AG09309 (cell line): ENCODE results near the gene AKIP1.

Experiments used
- DNase-seq: peaks from one replicate; pipeline ENCODE4 v3.0.0-alpha.2; 2010; ENCODE audit warnings: low read depth
- H3K4me3 ChIP-seq: 2 replicates; pipeline ENCODE4 v1.5.1; 2011; ENCODE audit warnings: mild to moderate bottlenecking, low read depth, low read length, moderate library complexity; ENCODE audit not compliant: control insufficient read depth
- CTCF ChIP-seq: IDR thresholded peaks from 2 replicates; pipeline ENCODE4 v1.5.1; 2011; ENCODE audit warnings: mild to moderate bottlenecking, low read depth, low read length, inconsistent platforms; ENCODE audit not compliant: insufficient read depth, control insufficient read depth; ENCODE audit errors: missing control alignments

The AKIP1 gene

GRCh38 chr11:8956860-8957259 lies 45.9 kb downstream of the AKIP1 start:
- no peak overlapping the region for H3K4me3 ChIP-seq
- no peak for DNase-seq
- TF ChIP-seq CTCF: no peak

GRCh38 chr11:8959546-8960166 lies 48.7 kb downstream of the AKIP1 start:
- H3K4me3 ChIP-seq: no peak overlapping the region
- peak; percentile 63 for TF ChIP-seq CTCF
- peak; percentile 62 for DNase-seq

GRCh38 chr11:8961401-8961800 lies 50.4 kb downstream of the AKIP1 start:
- no peak for TF ChIP-seq CTCF
- DNase-seq: no peak
- H3K4me3 ChIP-seq: no peak overlapping the region

GRCh38 chr11:8962841-8963240 lies 51.9 kb downstream of the AKIP1 start:
- DNase-seq: no peak
- no peak for TF ChIP-seq CTCF
- no peak overlapping the region; the same call in 1 of the 2 replicates for H3K4me3 ChIP-seq

GRCh38 chr11:8963569-8964323 lies 52.8 kb downstream of the AKIP1 start:
- no peak for TF ChIP-seq CTCF
- no peak for DNase-seq
- peak overlapping the region; percentile 66 for H3K4me3 ChIP-seq

GRCh38 chr11:8964324-8965320 lies 53.6 kb downstream of the AKIP1 start, which contains the start of gene TMEM9B:
TSS of gene TMEM9B (minus strand) at chr11:8964442. CDS start at chr11:8964313, 129 bp downstream.
- peak; percentile 35 for DNase-seq
- peak within 1 kb of the TSS; percentile 66 for H3K4me3 ChIP-seq
- no peak for TF ChIP-seq CTCF
